ENCODE results near the gene LRCH1. TPM values are rescaled to one million over a fixed set of nuclear protein-coding genes. Genes with fewer than 3 reads are reported as not detected.

Gene LRCH1
- total and polyA plus RNA-seq, 2 experiments from 2014 or later = 4.7 to 5.0 TPM

GRCh38 chr13:46715363-46715762 lies 162.4 kb downstream of the LRCH1 start:
- in situ Hi-C loops (cut with MboI) = loop anchor here (10.0 kb wide), 1 partner anchor 161 kb away; the partner anchor contains the start of gene LRCH1
- no peak overlapping the region for H3K4me2 ChIP-seq (ENCODE audit: unreplicated experiment)
- H3K4me3 ChIP-seq = no peak overlapping the region
- no peak overlapping the region for H3K27ac ChIP-seq
- no peak for DNase-seq
- no peaks in the 10 kb centered on the region for H3K9me3 ChIP-seq (ENCODE audit: low read depth)
- H3K9me2 ChIP-seq (ENCODE audit: insufficient read depth) = no peaks in the 10 kb centered on the region
- no peak overlapping the region for H2AFZ ChIP-seq
- H3F3A ChIP-seq (ENCODE audit: insufficient read depth) = no peaks in the 10 kb centered on the region
- H3K4me1 ChIP-seq (ENCODE audit: insufficient read depth) = no peaks in the 10 kb centered on the region
- no peaks in the 10 kb centered on the region for H4K20me1 ChIP-seq (ENCODE audit: insufficient read depth)
- H3K27me3 ChIP-seq (replicated peaks; ENCODE audit: insufficient read depth) = no peaks in the 10 kb centered on the region
- peaks cover 8% of the 10 kb centered on the region; the same call in 1 of the 2 replicates for H3K36me3 ChIP-seq (ENCODE audit: low read depth)
- 98% methylated on average over 3 of the region's 3 CpGs for WGBS, 2 experiments (ENCODE audit: low coverage in 1 of 2, low lambda C conversion rate in 2 of 2, missing lambda C conversion rate in 2 of 2)
- no peaks in the 10 kb centered on the region for H3K79me2 ChIP-seq (ENCODE audit: insufficient read depth)
- TF ChIP-seq EZH2phosphoT487 (IDR thresholded peaks at IDR 0.05; ENCODE audit: insufficient read depth, low read depth) (no peak), EZH2 (IDR thresholded peaks at IDR 0.05; ENCODE audit: insufficient read depth, poor library complexity, severe bottlenecking) (no peak)
- no peak overlapping the region for H3K9ac ChIP-seq

- Histone ChIP-seq H3K9me2 (ENCODE audit: insufficient read depth) (no peaks in the 10 kb centered on the region), H3K27me3 (replicated peaks; ENCODE audit: insufficient read depth) (no peaks in the 10 kb centered on the region), H3K4me3 (no peak overlapping the region), H3K9ac (no peak overlapping the region), H3K4me1 (ENCODE audit: insufficient read depth) (no peaks in the 10 kb centered on the region), H3K79me2 (ENCODE audit: insufficient read depth) (no peaks in the 10 kb centered on the region), H3F3A (ENCODE audit: insufficient read depth) (no peaks in the 10 kb centered on the region), H3K9me3 (ENCODE audit: low read depth) (no peaks in the 10 kb centered on the region), H3K27ac (no peak overlapping the region), H2AFZ (no peak overlapping the region), H4K20me1 (ENCODE audit: insufficient read depth) (no peaks in the 10 kb centered on the region), H3K36me3 (ENCODE audit: low read depth) (0 out of 2 replicates have a peak, but pooled peaks cover 3% of the 10 kb centered on the region), H3K4me2 (ENCODE audit: unreplicated experiment) (no peak overlapping the region)
- WGBS, 2 experiments (ENCODE audit: low coverage in 1 of 2, low lambda C conversion rate in 2 of 2, missing lambda C conversion rate in 2 of 2) = 92 to 96% methylated on average over 1 of the region's 1 CpG
- in situ Hi-C loops (cut with MboI) = loop anchor here (10.0 kb wide), 1 partner anchor 162 kb away; the partner anchor contains the start of gene LRCH1
- DNase-seq = no peak
- TF ChIP-seq EZH2phosphoT487 (IDR thresholded peaks at IDR 0.05; ENCODE audit: insufficient read depth, low read depth) (no peak), EZH2 (IDR thresholded peaks at IDR 0.05; ENCODE audit: insufficient read depth, poor library complexity, severe bottlenecking) (no peak)
Observed at GRCh38 chr13:46716821-46717220, 163.9 kb downstream of the LRCH1 start.

- H3K79me2 ChIP-seq (ENCODE audit: insufficient read depth) = no peaks in the 10 kb centered on the region
- H3K36me3 ChIP-seq (ENCODE audit: low read depth) = 0 out of 2 replicates have a peak, but pooled peaks cover 3% of the 10 kb centered on the region
- H3K4me1 ChIP-seq (ENCODE audit: insufficient read depth) = no peaks in the 10 kb centered on the region
- in situ Hi-C loops (cut with MboI) = loop anchor here (10.0 kb wide), 1 partner anchor 162 kb away; the partner anchor contains the start of gene LRCH1
- no peak for DNase-seq
- H4K20me1 ChIP-seq (ENCODE audit: insufficient read depth) = no peaks in the 10 kb centered on the region
- H3K9ac ChIP-seq = no peak overlapping the region
- TF ChIP-seq EZH2phosphoT487 (IDR thresholded peaks at IDR 0.05; ENCODE audit: insufficient read depth, low read depth) (no peak), EZH2 (IDR thresholded peaks at IDR 0.05; ENCODE audit: insufficient read depth, poor library complexity, severe bottlenecking) (no peak)
- H3K27me3 ChIP-seq (replicated peaks; ENCODE audit: insufficient read depth) = no peaks in the 10 kb centered on the region
- H3K4me3 ChIP-seq = no peak overlapping the region
- H3K27ac ChIP-seq = no peak overlapping the region
- H3K9me2 ChIP-seq (ENCODE audit: insufficient read depth) = no peaks in the 10 kb centered on the region
- no peaks in the 10 kb centered on the region for H3F3A ChIP-seq (ENCODE audit: insufficient read depth)
- no peak overlapping the region for H2AFZ ChIP-seq
- no peaks in the 10 kb centered on the region for H3K9me3 ChIP-seq (ENCODE audit: low read depth)
- no peak overlapping the region for H3K4me2 ChIP-seq (ENCODE audit: unreplicated experiment)
- WGBS, 2 experiments (ENCODE audit: low coverage in 1 of 2, low lambda C conversion rate in 2 of 2, missing lambda C conversion rate in 2 of 2) = 87 to 93% methylated on average over 4 of the region's 4 CpGs
Observed at GRCh38 chr13:46717275-46717674, 164.3 kb downstream of the LRCH1 start.

- in situ Hi-C loops (cut with MboI) = loop anchor here (10.0 kb wide), 1 partner anchor 163 kb away; the partner anchor contains the start of gene LRCH1
- TF ChIP-seq EZH2phosphoT487 (IDR thresholded peaks at IDR 0.05; ENCODE audit: insufficient read depth, low read depth) = no peak
- no peak for TF ChIP-seq EZH2 (IDR thresholded peaks at IDR 0.05; ENCODE audit: insufficient read depth, poor library complexity, severe bottlenecking)
- Histone ChIP-seq H3K9me2 (ENCODE audit: insufficient read depth) (no peaks in the 10 kb centered on the region), H3K9me3 (ENCODE audit: low read depth) (no peaks in the 10 kb centered on the region), H3K79me2 (ENCODE audit: insufficient read depth) (no peaks in the 10 kb centered on the region), H3F3A (ENCODE audit: insufficient read depth) (no peaks in the 10 kb centered on the region), H3K4me2 (ENCODE audit: unreplicated experiment) (no peak overlapping the region), H2AFZ (no peak overlapping the region), H3K36me3 (ENCODE audit: low read depth) (0 out of 2 replicates have a peak, but pooled peaks cover 3% of the 10 kb centered on the region), H3K4me1 (ENCODE audit: insufficient read depth) (no peaks in the 10 kb centered on the region), H3K9ac (no peak overlapping the region), H3K27me3 (replicated peaks; ENCODE audit: insufficient read depth) (no peaks in the 10 kb centered on the region), H3K4me3 (no peak overlapping the region), H3K27ac (no peak overlapping the region), H4K20me1 (ENCODE audit: insufficient read depth) (no peaks in the 10 kb centered on the region)
- 89 to 94% methylated on average over 2 of the region's 2 CpGs for WGBS, 2 experiments (ENCODE audit: low coverage in 1 of 2, low lambda C conversion rate in 2 of 2, missing lambda C conversion rate in 2 of 2)
- DNase-seq = no peak
Observed at GRCh38 chr13:46717856-46718255, 164.9 kb downstream of the LRCH1 start.
